ENCODE data around the gene SLC18B1. TPM values are rescaled to one million over a fixed set of nuclear protein-coding genes. Genes with fewer than 3 reads are reported as not detected.

Gene SLC18B1
- total RNA-seq, 4 donors from 2014 or later = 2.5 to 16.4 (median 9.0) TPM

DNA sequence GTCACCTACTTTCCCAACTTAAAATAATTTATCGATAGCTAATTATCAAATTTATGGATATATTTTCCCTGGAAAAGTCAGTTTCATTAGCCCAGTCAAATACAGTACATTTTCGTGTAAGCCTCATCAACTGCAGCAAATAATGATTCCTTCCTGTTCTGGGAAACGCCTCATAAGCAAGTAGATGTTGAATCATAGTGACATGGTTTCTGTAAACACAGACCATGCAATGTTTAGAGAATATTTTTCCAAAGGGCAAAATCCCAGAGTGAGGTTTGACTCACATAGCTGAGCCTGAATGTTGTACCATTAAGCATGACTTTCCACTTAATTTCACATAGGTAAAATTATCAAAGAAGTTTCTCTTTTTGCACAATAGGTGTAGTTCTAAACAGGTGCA, 67.9 kb downstream of the SLC18B1 start:
- no peak for DNase-seq

DNA sequence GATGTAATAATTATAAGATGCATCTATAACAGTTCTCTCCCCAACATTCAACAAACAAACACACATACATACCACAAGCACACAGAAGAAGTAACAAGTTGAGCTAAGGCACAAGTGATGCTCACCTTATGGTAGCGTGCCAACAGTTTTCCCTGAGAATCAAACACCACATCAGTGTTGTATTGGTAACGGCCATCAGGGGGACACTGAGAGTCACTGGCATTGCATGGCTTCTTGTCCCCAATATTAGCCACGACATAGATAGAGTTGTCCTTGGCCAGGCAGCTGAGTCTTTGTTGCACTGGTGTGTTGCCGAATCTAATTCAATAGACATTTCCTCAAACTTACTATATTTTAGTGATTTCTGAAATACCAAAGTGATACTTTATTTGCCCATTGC, 69.8 kb downstream of the SLC18B1 start:
- H3K27ac ChIP-seq = no peak overlapping the region
- H3K4me3 ChIP-seq = no peak overlapping the region
- TF ChIP-seq, protein P1, sequence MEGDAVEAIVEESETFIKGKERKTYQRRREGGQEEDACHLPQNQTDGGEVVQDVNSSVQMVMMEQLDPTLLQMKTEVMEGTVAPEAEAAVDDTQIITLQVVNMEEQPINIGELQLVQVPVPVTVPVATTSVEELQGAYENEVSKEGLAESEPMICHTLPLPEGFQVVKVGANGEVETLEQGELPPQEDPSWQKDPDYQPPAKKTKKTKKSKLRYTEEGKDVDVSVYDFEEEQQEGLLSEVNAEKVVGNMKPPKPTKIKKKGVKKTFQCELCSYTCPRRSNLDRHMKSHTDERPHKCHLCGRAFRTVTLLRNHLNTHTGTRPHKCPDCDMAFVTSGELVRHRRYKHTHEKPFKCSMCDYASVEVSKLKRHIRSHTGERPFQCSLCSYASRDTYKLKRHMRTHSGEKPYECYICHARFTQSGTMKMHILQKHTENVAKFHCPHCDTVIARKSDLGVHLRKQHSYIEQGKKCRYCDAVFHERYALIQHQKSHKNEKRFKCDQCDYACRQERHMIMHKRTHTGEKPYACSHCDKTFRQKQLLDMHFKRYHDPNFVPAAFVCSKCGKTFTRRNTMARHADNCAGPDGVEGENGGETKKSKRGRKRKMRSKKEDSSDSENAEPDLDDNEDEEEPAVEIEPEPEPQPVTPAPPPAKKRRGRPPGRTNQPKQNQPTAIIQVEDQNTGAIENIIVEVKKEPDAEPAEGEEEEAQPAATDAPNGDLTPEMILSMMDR (IDR thresholded peaks at IDR 0.05) = no peak
- no peak for TF ChIP-seq POLR2A (IDR thresholded peaks at IDR 0.05)
- no peaks in the 10 kb centered on the region for H3K4me1 ChIP-seq
- no peaks in the 10 kb centered on the region for H3K27me3 ChIP-seq
- H3K9me3 ChIP-seq = no peaks in the 10 kb centered on the region
- H3K36me3 ChIP-seq = no peaks in the 10 kb centered on the region
- DNase-seq = no peak

More for the DNA sequence above, 67.9 kb downstream of the SLC18B1 start:
- Histone ChIP-seq H3K4me3 (no peak overlapping the region), H3K9me3 (no peaks in the 10 kb centered on the region), H3K4me1 (no peaks in the 10 kb centered on the region), H3K27ac (no peak overlapping the region), H3K27me3 (no peaks in the 10 kb centered on the region), H3K36me3 (no peaks in the 10 kb centered on the region)
- TF ChIP-seq POLR2A (IDR thresholded peaks at IDR 0.05) = no peak
- TF ChIP-seq, protein P1 (IDR thresholded peaks at IDR 0.05) = no peak

DNA sequence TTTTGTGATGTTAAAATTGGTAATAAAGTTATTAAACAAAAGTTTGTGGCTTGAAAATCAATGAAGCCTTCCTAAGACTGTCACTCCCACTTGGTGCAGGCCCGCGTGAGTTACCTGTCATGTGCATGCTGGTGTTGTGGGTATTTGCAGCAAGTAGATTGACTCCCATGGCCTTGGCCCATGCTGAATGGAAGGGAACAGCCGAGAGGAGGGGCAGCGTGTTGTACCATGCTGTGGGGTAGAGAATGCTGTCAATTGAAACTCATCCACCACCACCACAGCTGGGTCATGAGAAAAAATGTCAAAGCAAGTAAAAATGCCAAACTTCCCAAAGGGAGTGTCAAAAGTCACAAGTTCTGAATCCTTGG, 71.8 kb downstream of the SLC18B1 start:
- Histone ChIP-seq H3K36me3 (no peaks in the 10 kb centered on the region), H3K4me1 (no peaks in the 10 kb centered on the region), H3K27me3 (no peaks in the 10 kb centered on the region), H3K27ac (no peak overlapping the region), H3K9me3 (no peaks in the 10 kb centered on the region), H3K4me3 (no peak overlapping the region)
- TF ChIP-seq, protein P1 (IDR thresholded peaks at IDR 0.05) = no peak
- no peak for TF ChIP-seq POLR2A (IDR thresholded peaks at IDR 0.05)
- DNase-seq = no peak

DNA sequence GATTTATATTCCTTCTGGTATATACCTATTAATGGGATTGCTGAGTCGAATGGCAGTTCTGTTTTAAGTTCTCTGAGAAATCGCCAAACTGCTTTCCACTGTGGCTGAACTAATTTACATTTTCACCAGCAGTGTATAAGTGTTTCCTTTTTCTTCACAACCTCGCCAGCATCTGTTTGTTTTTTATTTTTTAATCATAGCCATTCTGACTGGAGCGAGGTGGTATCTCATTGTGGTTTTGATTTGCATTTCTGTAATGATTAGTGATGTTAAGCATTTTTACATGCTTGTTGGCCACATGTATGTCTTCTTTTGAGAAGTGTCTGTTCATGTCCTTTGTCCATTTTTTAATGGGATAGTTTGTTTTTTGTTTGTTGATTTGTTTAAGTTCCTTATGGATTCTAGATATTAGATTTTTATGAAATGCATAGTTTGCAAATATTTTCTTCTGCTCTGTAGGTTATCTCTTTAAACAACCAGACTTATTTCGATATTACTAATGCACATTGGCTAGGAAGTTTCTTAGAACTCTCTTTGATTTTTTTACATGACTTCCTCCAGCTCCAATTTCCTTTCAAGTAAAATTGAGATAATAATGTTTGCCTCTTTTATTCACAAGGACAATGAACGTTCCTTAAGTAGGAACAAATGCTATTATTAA, 72.4 kb downstream of the SLC18B1 start:
- Histone ChIP-seq H3K9me3 (no peaks in the 10 kb centered on the region), H3K36me3 (no peaks in the 10 kb centered on the region), H3K4me3 (no peak overlapping the region), H3K27me3 (no peaks in the 10 kb centered on the region), H3K4me1 (no peaks in the 10 kb centered on the region), H3K27ac (no peak overlapping the region)
- TF ChIP-seq POLR2A (IDR thresholded peaks at IDR 0.05) = no peak
- TF ChIP-seq, protein P1 (IDR thresholded peaks at IDR 0.05) = no peak
- DNase-seq = no peak

DNA sequence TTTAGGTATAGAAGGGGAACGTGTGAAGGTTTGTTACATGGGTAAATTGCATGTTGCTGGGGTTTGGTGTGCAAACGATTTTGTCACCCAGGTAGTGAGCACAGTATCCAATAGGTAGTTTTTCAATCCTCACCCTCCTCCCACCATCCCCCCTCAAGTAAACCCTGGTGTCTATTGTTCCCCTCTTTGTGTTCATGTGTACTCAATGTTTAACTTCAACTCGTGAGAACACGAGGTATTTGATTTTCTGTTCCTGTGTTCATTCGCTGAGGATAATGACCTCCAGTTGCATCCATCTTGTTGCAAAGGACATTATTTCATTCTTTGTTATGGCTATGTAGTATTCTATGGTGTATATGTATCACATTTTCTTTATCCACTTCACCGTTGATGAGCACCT, 73.0 kb downstream of the SLC18B1 start:
- no peak overlapping the region for H3K27ac ChIP-seq
- DNase-seq = no peak
- H3K36me3 ChIP-seq = no peaks in the 10 kb centered on the region
- H3K4me3 ChIP-seq = no peak overlapping the region
- no peaks in the 10 kb centered on the region for H3K4me1 ChIP-seq
- H3K9me3 ChIP-seq = no peaks in the 10 kb centered on the region
- H3K27me3 ChIP-seq = no peaks in the 10 kb centered on the region
- no peak for TF ChIP-seq POLR2A (IDR thresholded peaks at IDR 0.05)
- TF ChIP-seq, protein P1 (IDR thresholded peaks at IDR 0.05) = no peak

Measured in Peyer's patch (tissue), 4 donors.